ENCODE data around the gene HDAC9.

GRCh38 chr7:18458830-18459229 is 36.7 kb upstream of the HDAC9 start:
- TF ChIP-seq, protein P1, sequence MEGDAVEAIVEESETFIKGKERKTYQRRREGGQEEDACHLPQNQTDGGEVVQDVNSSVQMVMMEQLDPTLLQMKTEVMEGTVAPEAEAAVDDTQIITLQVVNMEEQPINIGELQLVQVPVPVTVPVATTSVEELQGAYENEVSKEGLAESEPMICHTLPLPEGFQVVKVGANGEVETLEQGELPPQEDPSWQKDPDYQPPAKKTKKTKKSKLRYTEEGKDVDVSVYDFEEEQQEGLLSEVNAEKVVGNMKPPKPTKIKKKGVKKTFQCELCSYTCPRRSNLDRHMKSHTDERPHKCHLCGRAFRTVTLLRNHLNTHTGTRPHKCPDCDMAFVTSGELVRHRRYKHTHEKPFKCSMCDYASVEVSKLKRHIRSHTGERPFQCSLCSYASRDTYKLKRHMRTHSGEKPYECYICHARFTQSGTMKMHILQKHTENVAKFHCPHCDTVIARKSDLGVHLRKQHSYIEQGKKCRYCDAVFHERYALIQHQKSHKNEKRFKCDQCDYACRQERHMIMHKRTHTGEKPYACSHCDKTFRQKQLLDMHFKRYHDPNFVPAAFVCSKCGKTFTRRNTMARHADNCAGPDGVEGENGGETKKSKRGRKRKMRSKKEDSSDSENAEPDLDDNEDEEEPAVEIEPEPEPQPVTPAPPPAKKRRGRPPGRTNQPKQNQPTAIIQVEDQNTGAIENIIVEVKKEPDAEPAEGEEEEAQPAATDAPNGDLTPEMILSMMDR (IDR thresholded peaks at IDR 0.05) = no peak
- TF ChIP-seq POLR2AphosphoS5 (IDR thresholded peaks at IDR 0.05) = no peak
- TF ChIP-seq POLR2A (IDR thresholded peaks at IDR 0.05) = no peak
- TF ChIP-seq EP300 (IDR thresholded peaks at IDR 0.05) = no peak

Data from gastroesophageal sphincter (tissue), 3 donors.